ENCODE measurements around the gene FAM200A. TPM values are rescaled to one million over a fixed set of nuclear protein-coding genes. Genes with fewer than 3 reads are reported as not detected.

Gene FAM200A
- total and polyA plus RNA-seq, 2 of the 13 experiments (the other 11 are each of a cell fraction or from before 2014, with no cell fraction given) = 4.7 to 6.3 TPM

DNA sequence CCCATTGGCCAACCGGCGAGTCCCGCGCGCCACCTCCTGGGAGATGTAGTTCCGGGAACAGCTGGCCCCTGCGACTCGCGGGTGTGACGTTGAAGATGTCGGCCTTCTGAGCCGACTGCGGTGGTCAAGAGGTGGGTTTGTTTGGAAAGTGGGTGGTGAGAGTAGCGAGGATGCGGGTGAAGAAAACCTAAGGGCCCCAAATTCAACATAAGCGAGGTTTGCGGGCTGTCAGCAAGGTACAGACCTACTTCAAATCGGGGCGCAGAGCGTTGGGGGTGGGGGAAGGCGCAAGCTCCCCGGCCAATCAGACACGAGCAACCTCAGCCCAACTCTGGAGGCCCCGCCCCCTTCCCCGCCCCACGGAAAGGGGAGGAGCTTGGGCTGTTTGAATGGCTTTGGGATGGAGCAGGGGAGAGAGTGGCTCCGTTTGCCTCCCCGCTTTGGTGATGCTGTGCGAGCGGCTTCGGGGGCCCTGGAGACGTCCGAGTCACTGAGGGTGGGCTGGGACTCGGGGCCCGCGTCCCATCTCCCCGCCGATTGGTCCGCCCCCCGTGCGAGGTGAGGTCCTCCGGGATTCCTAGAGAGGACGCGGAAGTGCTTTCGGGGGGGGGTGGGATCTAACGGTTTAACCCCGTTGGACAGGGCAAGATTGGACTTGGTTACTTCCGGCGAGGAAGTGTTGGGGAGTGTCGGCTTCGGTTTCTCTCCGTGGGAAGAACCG is 47.2 kb downstream of the FAM200A start, which contains the start of gene ZKSCAN5 (continued):
- TF ChIP-seq JUNB (CRISPR knock-in tag; IDR thresholded peaks at IDR 0.05; ENCODE audit: borderline replicate concordance) = no peak
- TF ChIP-seq ZNF3 (CRISPR knock-in tag; IDR thresholded peaks at IDR 0.05) = no peak
- no peak for TF ChIP-seq CBX5 (CRISPR knock-in tag; IDR thresholded peaks at IDR 0.05; ENCODE audit: borderline replicate concordance)
- TF ChIP-seq, protein P1, sequence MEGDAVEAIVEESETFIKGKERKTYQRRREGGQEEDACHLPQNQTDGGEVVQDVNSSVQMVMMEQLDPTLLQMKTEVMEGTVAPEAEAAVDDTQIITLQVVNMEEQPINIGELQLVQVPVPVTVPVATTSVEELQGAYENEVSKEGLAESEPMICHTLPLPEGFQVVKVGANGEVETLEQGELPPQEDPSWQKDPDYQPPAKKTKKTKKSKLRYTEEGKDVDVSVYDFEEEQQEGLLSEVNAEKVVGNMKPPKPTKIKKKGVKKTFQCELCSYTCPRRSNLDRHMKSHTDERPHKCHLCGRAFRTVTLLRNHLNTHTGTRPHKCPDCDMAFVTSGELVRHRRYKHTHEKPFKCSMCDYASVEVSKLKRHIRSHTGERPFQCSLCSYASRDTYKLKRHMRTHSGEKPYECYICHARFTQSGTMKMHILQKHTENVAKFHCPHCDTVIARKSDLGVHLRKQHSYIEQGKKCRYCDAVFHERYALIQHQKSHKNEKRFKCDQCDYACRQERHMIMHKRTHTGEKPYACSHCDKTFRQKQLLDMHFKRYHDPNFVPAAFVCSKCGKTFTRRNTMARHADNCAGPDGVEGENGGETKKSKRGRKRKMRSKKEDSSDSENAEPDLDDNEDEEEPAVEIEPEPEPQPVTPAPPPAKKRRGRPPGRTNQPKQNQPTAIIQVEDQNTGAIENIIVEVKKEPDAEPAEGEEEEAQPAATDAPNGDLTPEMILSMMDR (CRISPR knock-in tag; IDR thresholded peaks at IDR 0.05) = no peak; the same call in 1 of the 2 replicates
- no peak for TF ChIP-seq SKI (IDR thresholded peaks at IDR 0.05; ENCODE audit: partially characterized antibody)
- peak; percentile 94 for TF ChIP-seq PCBP1 (IDR thresholded peaks at IDR 0.05; ENCODE audit: borderline replicate concordance, low read depth, low read length)
- no peak for TF ChIP-seq ZNF766 (CRISPR knock-in tag; IDR thresholded peaks at IDR 0.05; ENCODE audit: borderline replicate concordance)
- no peak for TF ChIP-seq TOPORS (CRISPR knock-in tag; IDR thresholded peaks at IDR 0.05)
- TF ChIP-seq SIX1 (CRISPR knock-in tag; IDR thresholded peaks at IDR 0.05; ENCODE audit: borderline replicate concordance) = no peak
- no peak for TF ChIP-seq TSC22D2 (CRISPR knock-in tag; IDR thresholded peaks at IDR 0.05; ENCODE audit: borderline replicate concordance)
- TF ChIP-seq, protein P2, sequence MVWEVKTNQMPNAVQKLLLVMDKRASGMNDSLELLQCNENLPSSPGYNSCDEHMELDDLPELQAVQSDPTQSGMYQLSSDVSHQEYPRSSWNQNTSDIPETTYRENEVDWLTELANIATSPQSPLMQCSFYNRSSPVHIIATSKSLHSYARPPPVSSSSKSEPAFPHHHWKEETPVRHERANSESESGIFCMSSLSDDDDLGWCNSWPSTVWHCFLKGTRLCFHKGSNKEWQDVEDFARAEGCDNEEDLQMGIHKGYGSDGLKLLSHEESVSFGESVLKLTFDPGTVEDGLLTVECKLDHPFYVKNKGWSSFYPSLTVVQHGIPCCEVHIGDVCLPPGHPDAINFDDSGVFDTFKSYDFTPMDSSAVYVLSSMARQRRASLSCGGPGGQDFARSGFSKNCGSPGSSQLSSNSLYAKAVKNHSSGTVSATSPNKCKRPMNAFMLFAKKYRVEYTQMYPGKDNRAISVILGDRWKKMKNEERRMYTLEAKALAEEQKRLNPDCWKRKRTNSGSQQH (CRISPR knock-in tag; IDR thresholded peaks at IDR 0.05; ENCODE audit: low read depth) = peak; percentile 84
- TF ChIP-seq, protein P3, sequence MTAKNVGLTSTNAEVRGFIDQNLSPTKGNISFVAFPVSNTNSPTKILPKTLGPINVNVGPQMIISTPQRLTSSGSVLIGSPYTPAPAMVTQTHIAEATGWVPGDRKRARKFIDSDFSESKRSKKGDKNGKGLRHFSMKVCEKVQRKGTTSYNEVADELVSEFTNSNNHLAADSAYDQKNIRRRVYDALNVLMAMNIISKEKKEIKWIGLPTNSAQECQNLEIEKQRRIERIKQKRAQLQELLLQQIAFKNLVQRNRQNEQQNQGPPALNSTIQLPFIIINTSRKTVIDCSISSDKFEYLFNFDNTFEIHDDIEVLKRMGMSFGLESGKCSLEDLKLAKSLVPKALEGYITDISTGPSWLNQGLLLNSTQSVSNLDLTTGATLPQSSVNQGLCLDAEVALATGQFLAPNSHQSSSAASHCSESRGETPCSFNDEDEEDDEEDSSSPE (CRISPR knock-in tag; IDR thresholded peaks at IDR 0.05) = no peak
- no peak for TF ChIP-seq ZSCAN9 (CRISPR knock-in tag; IDR thresholded peaks at IDR 0.05; ENCODE audit: borderline replicate concordance)
- no peak for TF ChIP-seq RFX3 (CRISPR knock-in tag; IDR thresholded peaks at IDR 0.05)
- TF ChIP-seq, protein P4, sequence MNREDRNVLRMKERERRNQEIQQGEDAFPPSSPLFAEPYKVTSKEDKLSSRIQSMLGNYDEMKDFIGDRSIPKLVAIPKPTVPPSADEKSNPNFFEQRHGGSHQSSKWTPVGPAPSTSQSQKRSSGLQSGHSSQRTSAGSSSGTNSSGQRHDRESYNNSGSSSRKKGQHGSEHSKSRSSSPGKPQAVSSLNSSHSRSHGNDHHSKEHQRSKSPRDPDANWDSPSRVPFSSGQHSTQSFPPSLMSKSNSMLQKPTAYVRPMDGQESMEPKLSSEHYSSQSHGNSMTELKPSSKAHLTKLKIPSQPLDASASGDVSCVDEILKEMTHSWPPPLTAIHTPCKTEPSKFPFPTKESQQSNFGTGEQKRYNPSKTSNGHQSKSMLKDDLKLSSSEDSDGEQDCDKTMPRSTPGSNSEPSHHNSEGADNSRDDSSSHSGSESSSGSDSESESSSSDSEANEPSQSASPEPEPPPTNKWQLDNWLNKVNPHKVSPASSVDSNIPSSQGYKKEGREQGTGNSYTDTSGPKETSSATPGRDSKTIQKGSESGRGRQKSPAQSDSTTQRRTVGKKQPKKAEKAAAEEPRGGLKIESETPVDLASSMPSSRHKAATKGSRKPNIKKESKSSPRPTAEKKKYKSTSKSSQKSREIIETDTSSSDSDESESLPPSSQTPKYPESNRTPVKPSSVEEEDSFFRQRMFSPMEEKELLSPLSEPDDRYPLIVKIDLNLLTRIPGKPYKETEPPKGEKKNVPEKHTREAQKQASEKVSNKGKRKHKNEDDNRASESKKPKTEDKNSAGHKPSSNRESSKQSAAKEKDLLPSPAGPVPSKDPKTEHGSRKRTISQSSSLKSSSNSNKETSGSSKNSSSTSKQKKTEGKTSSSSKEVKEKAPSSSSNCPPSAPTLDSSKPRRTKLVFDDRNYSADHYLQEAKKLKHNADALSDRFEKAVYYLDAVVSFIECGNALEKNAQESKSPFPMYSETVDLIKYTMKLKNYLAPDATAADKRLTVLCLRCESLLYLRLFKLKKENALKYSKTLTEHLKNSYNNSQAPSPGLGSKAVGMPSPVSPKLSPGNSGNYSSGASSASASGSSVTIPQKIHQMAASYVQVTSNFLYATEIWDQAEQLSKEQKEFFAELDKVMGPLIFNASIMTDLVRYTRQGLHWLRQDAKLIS (CRISPR knock-in tag; IDR thresholded peaks at IDR 0.05) = no peak
- TF ChIP-seq ZNF367 (CRISPR knock-in tag; IDR thresholded peaks at IDR 0.05; ENCODE audit: borderline replicate concordance) = no peak
- TF ChIP-seq FOXP1 (IDR thresholded peaks at IDR 0.05) = no peak
- TF ChIP-seq FOXP1 (CRISPR knock-in tag; IDR thresholded peaks at IDR 0.05) = 0 out of 2 replicates have a peak, but pooled peaks have one; percentile 6
- TF ChIP-seq, protein P5, sequence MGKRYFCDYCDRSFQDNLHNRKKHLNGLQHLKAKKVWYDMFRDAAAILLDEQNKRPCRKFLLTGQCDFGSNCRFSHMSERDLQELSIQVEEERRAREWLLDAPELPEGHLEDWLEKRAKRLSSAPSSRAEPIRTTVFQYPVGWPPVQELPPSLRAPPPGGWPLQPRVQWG (CRISPR knock-in tag; IDR thresholded peaks at IDR 0.05; ENCODE audit: borderline replicate concordance, low read depth) = no peak
- TF ChIP-seq KLF16 (CRISPR knock-in tag; IDR thresholded peaks at IDR 0.05) = no peak
- TF ChIP-seq MED13 (CRISPR knock-in tag; IDR thresholded peaks at IDR 0.05) = 0 out of 2 replicates have a peak, but pooled peaks have one; percentile 20
- TF ChIP-seq ZNF614 (CRISPR knock-in tag; IDR thresholded peaks at IDR 0.05; ENCODE audit: borderline replicate concordance) = no peak

All from HepG2 (cell line).